NT2/D1 (cell line): Measurements from ENCODE around the gene PNPLA8.

Experiments
- DNase-seq: peaks from one replicate; pipeline ENCODE4 v3.0.0-alpha.2; 2011; ENCODE audit warnings: low read depth, low spot score
- H3K27me3 ChIP-seq: 2 replicates; pipeline ENCODE4 v1.6.0; 2011; ENCODE audit warnings: mild to moderate bottlenecking; ENCODE audit not compliant: insufficient read length, insufficient read depth
- H3K36me3 ChIP-seq: 2 replicates; pipeline ENCODE4 v1.6.1; 2011; ENCODE audit warnings: mild to moderate bottlenecking, low read length, mixed read lengths; ENCODE audit not compliant: insufficient read depth, insufficient read length
- H3K4me1 ChIP-seq: 2 replicates; pipeline ENCODE4 v1.5.1; 2011; ENCODE audit not compliant: insufficient read depth, insufficient read length
- H3K4me3 ChIP-seq: 2 replicates; pipeline ENCODE4 v1.5.1; 2011; ENCODE audit warnings: low read depth; ENCODE audit not compliant: insufficient read length
- H3K9ac ChIP-seq: 2 replicates; pipeline ENCODE4 v1.6.0; 2011; ENCODE audit warnings: low read depth; ENCODE audit not compliant: insufficient read length
- H3K9me3 ChIP-seq: 2 replicates; pipeline ENCODE4 v1.5.1; 2011; ENCODE audit warnings: mild to moderate bottlenecking, low read length; ENCODE audit not compliant: insufficient read depth
- SUZ12 ChIP-seq: IDR thresholded peaks from 2 replicates; pipeline ENCODE4 v1.6.1; 2011; ENCODE audit not compliant: insufficient read length, insufficient read depth; ENCODE audit errors: extremely low read depth
- YY1 ChIP-seq: IDR thresholded peaks from 2 replicates; pipeline ENCODE4 v1.6.1; 2011; ENCODE audit not compliant: insufficient read length, insufficient read depth
- ZNF274 ChIP-seq: IDR thresholded peaks from 2 replicates; pipeline ENCODE4 v1.6.1; 2011; ENCODE audit warnings: mild to moderate bottlenecking, low read depth, low read length

PNPLA8 gene

DNA sequence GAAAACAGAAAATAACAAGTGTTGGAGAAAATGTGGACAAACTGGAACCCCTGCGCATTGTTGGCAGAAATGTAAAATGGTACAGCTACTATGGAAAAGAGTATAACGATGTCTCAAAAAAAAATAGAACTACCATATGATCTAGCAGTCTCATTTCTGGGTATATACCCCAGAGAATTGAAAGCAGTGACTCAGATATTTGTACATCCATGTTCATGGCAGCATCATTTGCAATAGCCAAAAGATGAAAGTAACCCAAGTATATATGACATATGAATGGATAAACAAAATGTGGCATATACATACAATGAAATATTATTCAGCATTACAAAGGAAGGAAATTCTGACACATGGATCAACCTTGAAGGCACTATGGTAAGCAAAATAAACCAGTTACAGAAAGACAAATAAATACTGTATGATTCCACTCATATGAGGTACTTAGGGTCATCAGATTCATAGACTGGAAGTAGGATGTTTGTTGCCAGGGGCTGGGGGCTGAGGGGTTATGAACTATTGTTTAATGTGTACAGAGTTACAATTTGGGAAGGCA lies 74.6 kb downstream of the PNPLA8 start:
- Histone ChIP-seq H3K4me3 (no peak overlapping the region), H3K4me1 (no peaks in the 10 kb centered on the region), H3K9ac (no peak overlapping the region)

DNA sequence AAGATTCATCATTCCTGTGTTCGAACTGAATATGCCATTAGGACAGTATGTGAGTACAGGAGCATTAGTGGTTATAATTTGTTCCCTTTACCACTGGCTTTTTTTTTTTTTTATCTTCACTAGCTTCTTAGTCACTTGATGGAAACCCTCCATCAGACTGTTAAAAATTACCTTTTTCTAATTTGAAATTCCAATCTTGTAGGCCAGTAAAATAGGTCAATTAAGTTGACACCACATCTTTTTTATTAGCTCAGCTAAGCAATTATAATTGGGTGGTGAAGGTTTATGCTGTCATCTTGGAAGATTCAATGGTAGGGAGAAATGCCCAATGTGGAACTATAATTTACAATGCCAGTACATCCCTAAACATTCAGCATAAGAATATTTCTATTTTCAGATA lies 75.8 kb downstream of the PNPLA8 start:
- TF ChIP-seq YY1 = no peak
- TF ChIP-seq ZNF274 = no peak
- TF ChIP-seq SUZ12 = no peak
- no peak overlapping the region for H3K4me3 ChIP-seq
- H3K36me3 ChIP-seq = no peaks in the 10 kb centered on the region

More for the DNA sequence above, 74.6 kb downstream of the PNPLA8 start:
- peaks cover 17% of the 10 kb centered on the region for H3K27me3 ChIP-seq
- TF ChIP-seq SUZ12 (no peak), YY1 (no peak), ZNF274 (no peak)
- no peaks in the 10 kb centered on the region for H3K9me3 ChIP-seq
- DNase-seq = no peak
- H3K36me3 ChIP-seq = no peaks in the 10 kb centered on the region

DNA sequence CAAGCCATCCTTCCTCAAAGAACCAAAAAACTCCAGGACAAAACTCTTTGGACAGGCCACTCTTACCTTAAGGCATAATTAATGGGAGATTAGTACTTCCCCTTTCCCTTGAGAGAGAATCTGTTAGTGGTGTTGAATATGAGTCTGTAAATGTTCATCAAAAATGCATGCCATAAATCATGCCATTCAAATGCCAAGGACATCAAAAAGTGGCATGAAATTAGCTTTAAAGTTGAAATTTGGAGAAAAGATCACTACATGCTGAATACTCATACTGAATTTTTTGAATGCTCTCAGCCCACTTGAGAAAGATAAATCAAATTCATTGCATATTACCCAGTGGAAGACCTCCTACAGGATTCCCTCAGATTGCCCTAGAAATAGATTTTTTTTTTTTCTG lies 76.4 kb downstream of the PNPLA8 start:
- Histone ChIP-seq H3K9ac (no peak overlapping the region), H3K27me3 (peaks cover 6% of the 10 kb centered on the region), H3K36me3 (no peaks in the 10 kb centered on the region), H3K4me3 (no peak overlapping the region), H3K9me3 (no peaks in the 10 kb centered on the region), H3K4me1 (no peaks in the 10 kb centered on the region)
- no peak for TF ChIP-seq YY1
- no peak for TF ChIP-seq SUZ12
- no peak for TF ChIP-seq ZNF274
- no peak for DNase-seq

More for the DNA sequence above, 75.8 kb downstream of the PNPLA8 start:
- Histone ChIP-seq H3K9ac (no peak overlapping the region), H3K27me3 (peaks cover 7% of the 10 kb centered on the region), H3K9me3 (no peaks in the 10 kb centered on the region), H3K4me1 (no peaks in the 10 kb centered on the region)
- DNase-seq = no peak

DNA sequence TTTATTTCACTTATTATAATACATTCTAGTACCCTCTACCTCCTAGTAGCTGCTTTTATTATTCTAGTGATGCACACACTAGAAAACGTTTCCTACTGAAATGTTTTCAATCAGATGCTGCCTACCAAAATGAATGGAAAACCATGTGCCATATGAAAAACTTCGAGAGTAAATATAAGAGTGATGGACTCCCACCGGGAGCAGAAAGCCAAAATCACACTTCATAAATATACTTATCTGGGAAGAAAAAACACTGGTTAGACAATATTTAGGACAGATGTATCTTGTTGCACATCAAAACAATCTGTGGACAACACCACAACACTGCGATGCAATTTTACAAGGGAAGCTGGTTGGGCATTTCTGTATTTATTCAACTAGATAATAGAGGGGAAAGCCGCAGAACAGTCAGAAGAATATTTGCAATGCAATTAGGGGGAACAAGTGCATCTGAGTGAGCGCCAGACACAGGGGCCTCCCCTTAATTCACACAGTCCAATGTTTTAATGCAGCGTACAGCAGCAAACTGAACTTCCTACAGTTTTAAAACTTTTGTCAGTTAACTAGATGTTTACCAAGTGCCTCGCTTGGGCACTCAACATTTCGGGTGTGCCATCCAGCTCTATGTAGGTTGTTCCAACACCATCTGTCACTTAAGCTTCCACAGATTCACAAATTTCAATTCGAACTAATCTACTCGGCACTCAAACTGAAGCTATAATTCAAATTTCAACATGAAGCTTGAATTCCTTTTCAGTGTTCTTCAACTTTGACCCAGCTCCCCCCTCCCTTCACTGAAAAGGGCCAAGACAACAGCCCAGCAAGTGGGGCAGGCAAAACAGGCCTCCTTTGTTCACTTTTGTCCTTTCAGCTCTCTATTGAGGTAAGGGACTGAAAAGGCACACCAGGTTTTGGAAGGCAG lies 77.1 kb downstream of the PNPLA8 start:
- Histone ChIP-seq H3K4me1 (no peaks in the 10 kb centered on the region), H3K27me3 (peaks cover 2% of the 10 kb centered on the region), H3K36me3 (no peaks in the 10 kb centered on the region), H3K9me3 (no peaks in the 10 kb centered on the region), H3K4me3 (no peak overlapping the region), H3K9ac (no peak overlapping the region)
- no peak for TF ChIP-seq SUZ12
- TF ChIP-seq YY1 = no peak
- TF ChIP-seq ZNF274 = no peak
- no peak for DNase-seq

DNA sequence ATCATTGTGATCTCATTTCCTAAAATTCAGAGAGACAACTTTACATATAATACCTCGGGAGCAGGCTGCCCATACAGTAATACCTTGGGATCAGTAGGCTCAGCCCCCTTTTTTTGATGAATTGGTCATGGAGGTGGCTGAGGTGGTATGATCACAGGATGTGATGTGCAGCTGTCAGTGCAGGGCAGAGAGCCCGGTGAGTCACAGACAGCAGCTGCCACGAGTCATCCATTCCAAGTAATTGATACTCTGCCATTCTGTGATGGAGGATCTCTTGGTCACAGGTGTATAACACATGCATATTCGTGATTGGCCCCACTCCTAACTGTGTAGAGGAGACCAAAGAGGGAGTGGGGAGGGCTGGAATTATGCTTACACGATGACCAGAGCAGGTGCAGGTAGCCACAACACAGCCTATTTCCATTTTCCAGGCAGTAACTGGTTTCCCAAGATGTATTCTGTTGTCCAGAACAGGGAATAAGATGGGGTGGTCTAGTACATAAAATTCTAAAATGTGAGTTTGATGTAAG lies 83.8 kb downstream of the PNPLA8 start:
- no peak overlapping the region for H3K9ac ChIP-seq
- no peaks in the 10 kb centered on the region for H3K27me3 ChIP-seq
- DNase-seq = no peak
- H3K36me3 ChIP-seq = no peaks in the 10 kb centered on the region
- no peak overlapping the region for H3K4me3 ChIP-seq
- no peaks in the 10 kb centered on the region for H3K4me1 ChIP-seq
- TF ChIP-seq ZNF274 = no peak
- no peak for TF ChIP-seq YY1
- TF ChIP-seq SUZ12 = no peak
- no peaks in the 10 kb centered on the region for H3K9me3 ChIP-seq

DNA sequence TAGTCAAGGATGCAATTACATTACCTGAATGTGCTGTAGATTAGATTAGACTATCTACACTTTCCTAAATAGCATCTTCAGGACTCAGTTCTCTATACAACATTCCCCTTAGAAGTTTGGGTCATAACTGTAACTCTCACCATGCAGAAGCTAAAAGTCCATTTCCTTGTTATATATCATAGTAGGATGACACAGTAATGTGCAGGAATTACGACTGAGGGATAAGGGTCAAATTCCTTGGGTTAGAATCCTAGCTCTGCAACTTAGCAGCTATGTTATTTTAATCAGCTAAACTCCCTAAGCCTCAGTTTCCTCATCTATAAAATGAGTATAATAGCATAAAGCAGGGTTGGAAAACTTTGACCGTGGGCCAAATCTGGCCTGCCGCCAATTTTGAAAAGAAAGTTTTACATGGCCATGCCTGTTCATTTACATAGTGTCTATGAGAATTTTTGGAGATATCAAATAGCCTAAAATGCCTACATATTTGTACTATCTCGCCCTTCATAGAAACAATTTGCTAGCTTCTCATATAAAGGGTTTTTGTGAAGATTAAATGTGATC lies 84.5 kb downstream of the PNPLA8 start:
- H3K4me3 ChIP-seq = no peak overlapping the region
- H3K36me3 ChIP-seq = no peaks in the 10 kb centered on the region
- no peaks in the 10 kb centered on the region for H3K4me1 ChIP-seq
- TF ChIP-seq ZNF274 (no peak), SUZ12 (no peak), YY1 (no peak)
- no peaks in the 10 kb centered on the region for H3K27me3 ChIP-seq
- H3K9me3 ChIP-seq = no peaks in the 10 kb centered on the region
- DNase-seq = no peak
- no peak overlapping the region for H3K9ac ChIP-seq

DNA sequence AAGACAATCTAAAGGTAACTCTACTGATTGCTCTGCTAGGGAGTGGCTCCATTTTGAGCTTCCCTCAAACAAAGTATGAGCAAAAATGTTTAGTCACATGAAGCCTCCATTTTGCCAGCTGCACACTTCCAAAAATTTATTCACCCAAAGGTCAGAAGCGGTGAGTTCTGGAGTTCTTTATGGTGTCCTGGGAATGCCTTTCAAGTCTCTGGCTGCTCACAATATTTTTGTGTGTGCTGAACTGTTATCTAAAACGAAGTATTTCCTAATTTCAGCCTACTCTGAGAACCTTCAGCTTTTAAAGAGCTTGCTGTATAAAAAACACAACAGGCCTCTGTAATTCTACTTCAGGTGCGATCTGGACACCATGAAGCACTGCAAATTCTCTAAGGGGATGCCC lies 85.3 kb downstream of the PNPLA8 start:
- Histone ChIP-seq H3K9me3 (no peaks in the 10 kb centered on the region), H3K4me1 (no peaks in the 10 kb centered on the region), H3K4me3 (no peak overlapping the region), H3K36me3 (no peaks in the 10 kb centered on the region), H3K27me3 (no peaks in the 10 kb centered on the region), H3K9ac (no peak overlapping the region)
- no peak for DNase-seq
- TF ChIP-seq YY1 (no peak), SUZ12 (no peak), ZNF274 (no peak)
